Panc1 (cell line): ENCODE measurements around the gene MICALL1. TPM values are rescaled to one million over a fixed set of nuclear protein-coding genes. Genes with fewer than 3 reads are reported as not detected.

Experiments
- ATAC-seq: fragments of 200-7000 bp; cut with Tn5 transposase; 2 replicates; pipeline ENCODE4 v1.9.1; 2020; ENCODE audit warnings: mild to moderate bottlenecking, moderate library complexity
- BruUV-seq: library from RNA; stranded (reverse); fragments of 400-500 nt; replicated peaks from 2 replicates; lab custom pipeline; 2021; lab: Mats Ljungman, UMichigan
- CTCF ChIA-PET: fragments of 300-600 bp; sonication (Branson Sonifier 250); formaldehyde crosslinking; loops from one replicate; lab custom pipeline; 2022; ENCODE audit warnings: antibody characterized with exemption; lab: Charles Lee
- POLR2A ChIA-PET: fragments of 300-600 bp; sonication (Branson Sonifier 250); formaldehyde crosslinking; loops from one replicate; lab custom pipeline; 2022; ENCODE audit warnings: antibody characterized with exemption; lab: Charles Lee
- DNase-seq: peaks from one replicate; pipeline ENCODE4 v3.0.0-alpha.2; 2010; ENCODE audit warnings: low read depth, low spot score
- H3K27ac ChIP-seq: 2 replicates; pipeline ENCODE4 v1.5.1; 2011; ENCODE audit warnings: mild to moderate bottlenecking, low read length, inconsistent platforms
- H3K27me3 ChIP-seq: fragments of 200-500 bp; sonication (Bioruptor generic); 2 replicates; pipeline ENCODE4 v1.6.0; 2014; ENCODE audit warnings: low read length, inconsistent platforms; ENCODE audit not compliant: control insufficient read depth, insufficient read depth
- H3K36me3 ChIP-seq: fragments of 200-500 bp; sonication (Bioruptor generic); 2 replicates; pipeline ENCODE4 v1.5.1; 2014; ENCODE audit warnings: inconsistent platforms, mild to moderate bottlenecking, low read length, moderate library complexity; ENCODE audit not compliant: control insufficient read depth, insufficient read depth
- H3K4me1 ChIP-seq: 2 replicates; pipeline ENCODE4 v1.5.1; 2011; ENCODE audit warnings: inconsistent platforms, mild to moderate bottlenecking, low read length, moderate library complexity; ENCODE audit not compliant: control insufficient read depth, insufficient read depth
- H3K4me3 ChIP-seq, 2 experiments: 2 replicates each; pipeline ENCODE4 v1.5.1; 2011 to 2012; ENCODE audit warnings: low read depth in 2 of 2, low read length in 2 of 2, mild to moderate bottlenecking in 2 of 2, inconsistent platforms in 1 of 2, moderate library complexity in 1 of 2
- H3K9me3 ChIP-seq: fragments of 200-500 bp; sonication (Bioruptor generic); 2 replicates; pipeline ENCODE4 v1.5.1; 2014; ENCODE audit warnings: low read depth, mild to moderate bottlenecking, inconsistent platforms, low read length, moderate library complexity; ENCODE audit not compliant: control insufficient read depth, insufficient read depth
- CTCF ChIP-seq: fragments of 450-650 bp; IDR thresholded peaks from 2 replicates; pipeline ENCODE4 v1.5.1; 2017; ENCODE audit warnings: mild to moderate bottlenecking
- POLR2AphosphoS5 ChIP-seq: IDR thresholded peaks from 2 replicates; pipeline ENCODE4 v1.6.1; 2012; ENCODE audit warnings: mild to moderate bottlenecking, low read depth, low read length, moderate library complexity
- REST ChIP-seq, 2 experiments: IDR thresholded peaks; 2 replicates each; pipeline ENCODE4 v1.6.1; 2011 to 2012; ENCODE audit warnings: low read depth in 2 of 2, control low read depth in 1 of 2, low read length in 1 of 2, mild to moderate bottlenecking in 1 of 2, moderate library complexity in 1 of 2; ENCODE audit not compliant: insufficient read depth in 1 of 2
- SIN3A ChIP-seq: IDR thresholded peaks from 2 replicates; pipeline ENCODE4 v1.6.1; 2012; ENCODE audit warnings: low read depth, mild to moderate bottlenecking, low read length, moderate library complexity, borderline replicate concordance; ENCODE audit not compliant: insufficient read depth
- TCF7L2 ChIP-seq: IDR thresholded peaks from 2 replicates; pipeline ENCODE4 v1.6.1; 2011; ENCODE audit warnings: mild to moderate bottlenecking, low read depth, low read length, inconsistent platforms
- in situ Hi-C: cut with HindIII; loops from 2 replicates; pipeline ENCODE4 v1.10.0; 2016; ENCODE audit warnings: low sequenced_read_pairs, low pct_unique_long_range_greater_than_20kb
- intact Hi-C: fragments of 100-400 bp; cut with micrococcal nuclease; formaldehyde crosslinking; loops from one replicate; pipeline ENCODE4 v1.10.0; 2022; ENCODE audit not compliant: unreplicated experiment
- total RNA-seq: library from RNA; stranded (reverse); gene quantifications from one replicate; pipeline ENCODE4 v1.2.1, GENCODE V29; 2021; ENCODE audit not compliant: unreplicated experiment

MICALL1 gene
- total RNA-seq, 1 experiment from 2014 or later = 34.5 TPM

- no TSS peak for BruUV-seq
- no peaks in the 10 kb centered on the region for H3K4me1 ChIP-seq
- no peak overlapping the region for H3K27ac ChIP-seq
- no peak overlapping the region for H3K4me3 ChIP-seq
- no peak for TF ChIP-seq SIN3A
- TF ChIP-seq TCF7L2 = no peak
- TF ChIP-seq POLR2AphosphoS5 = no peak
- in situ Hi-C loops = no loop called here
- POLR2A ChIA-PET = no interaction called here
- H3K27me3 ChIP-seq = no peaks in the 10 kb centered on the region
- H3K9me3 ChIP-seq = no peaks in the 10 kb centered on the region
- intact Hi-C loops = no loop called here
- no peaks in the 10 kb centered on the region for H3K36me3 ChIP-seq
- CTCF ChIA-PET = no interaction called here
- ATAC-seq (no peak), DNase-seq (no peak)
Measured at GRCh38 chr22:37925767-37926166, 19.7 kb downstream of the MICALL1 start.

- in situ Hi-C loops = no loop called here
- no peaks in the 10 kb centered on the region for H3K36me3 ChIP-seq
Measured at GRCh38 chr22:37926358-37926757, 20.3 kb downstream of the MICALL1 start.

More at GRCh38 chr22:37926358-37926757, 20.3 kb downstream of the MICALL1 start:
- H3K4me1 ChIP-seq = no peaks in the 10 kb centered on the region
- no TSS peak for BruUV-seq
- no peak for DNase-seq
- H3K9me3 ChIP-seq = no peaks in the 10 kb centered on the region
- intact Hi-C loops = no loop called here
- ChIA-PET POLR2A (no interaction called here), CTCF (interaction anchor here (0.6 kb wide), 1 partner anchor 21 kb away, joined by 3 read pairs; the partner anchor contains the start of gene MICALL1)
- H3K27me3 ChIP-seq = no peaks in the 10 kb centered on the region
- no peak for ATAC-seq
- TF ChIP-seq REST (IDR thresholded peaks at IDR 0.05; ENCODE audit: insufficient read depth in 1 of 2, low read depth in 2 of 2, low read length in 1 of 2) = no peak
- TF ChIP-seq POLR2AphosphoS5 = no peak
- TF ChIP-seq CTCF = no peak
- no peak for TF ChIP-seq TCF7L2
- TF ChIP-seq SIN3A = no peak
- H3K27ac ChIP-seq = no peak overlapping the region
- H3K4me3 ChIP-seq = no peak overlapping the region
